ENCODE data around the gene ZMIZ1. TPM values are rescaled to one million over a fixed set of nuclear protein-coding genes. Genes with fewer than 3 reads are reported as not detected.
A peak's percentile ranks its signal among the peaks of the same experiment; 100 is the strongest.

ZMIZ1 gene
- total and polyA plus RNA-seq, 8 donors: 63.1 to 87.2 (median 76.8) TPM

- Histone ChIP-seq H3K4me1 (peaks cover 0 to 10% of the 10 kb centered on the region in 2 donors), H3K36me3 (no peaks in the 10 kb centered on the region), H3K27me3 (no peaks in the 10 kb centered on the region), H3K27ac (no peak overlapping the region), H3K9me3 (no peaks in the 10 kb centered on the region), H3K4me3 (no peak overlapping the region)
- DNase-seq (peak in 1 of 4 donors; percentile 0), ATAC-seq (no peak)
- intact Hi-C loops (cut with DNase I): no loop called here
- TF ChIP-seq CTCF (IDR thresholded peaks at IDR 0.05): no peak
These were observed 42.0 kb upstream of the ZMIZ1 start for GRCh38 chr10:79026806-79027146.

GRCh38 chr10:79027147-79028055, 41.4 kb upstream of the ZMIZ1 start:
- DNase-seq: peak in 1 of 4 donors; percentile 29
- no peak for ATAC-seq

GRCh38 chr10:79028056-79028430, 40.7 kb upstream of the ZMIZ1 start:
- Histone ChIP-seq H3K27ac (no peak overlapping the region), H3K36me3 (no peaks in the 10 kb centered on the region), H3K4me1 (peaks cover 0 to 7% of the 10 kb centered on the region in 2 donors), H3K9me3 (no peaks in the 10 kb centered on the region), H3K4me3 (no peak overlapping the region), H3K27me3 (no peaks in the 10 kb centered on the region)
- intact Hi-C loops (cut with DNase I): no loop called here
- DNase-seq: peak in 1 of 4 donors; percentile 2
- no peak for TF ChIP-seq CTCF (IDR thresholded peaks at IDR 0.05)
- ATAC-seq: no peak

More at GRCh38 chr10:79027147-79028055, 41.4 kb upstream of the ZMIZ1 start:
- Histone ChIP-seq H3K27me3 (no peaks in the 10 kb centered on the region), H3K27ac (no peak overlapping the region), H3K4me1 (peaks cover 0 to 10% of the 10 kb centered on the region in 2 donors), H3K4me3 (no peak overlapping the region), H3K36me3 (no peaks in the 10 kb centered on the region), H3K9me3 (no peaks in the 10 kb centered on the region)
- TF ChIP-seq CTCF (IDR thresholded peaks at IDR 0.05): no peak
- intact Hi-C loops (cut with DNase I): no loop called here

- no peak for TF ChIP-seq CTCF (IDR thresholded peaks at IDR 0.05)
- intact Hi-C loops (cut with DNase I): no loop called here
- Histone ChIP-seq H3K9me3 (no peaks in the 10 kb centered on the region), H3K27me3 (no peaks in the 10 kb centered on the region), H3K4me1 (peaks cover 0 to 2% of the 10 kb centered on the region in 2 donors), H3K4me3 (no peak overlapping the region), H3K27ac (no peak overlapping the region), H3K36me3 (no peaks in the 10 kb centered on the region)
- ATAC-seq (no peak), DNase-seq (peak in 1 of 4 donors; percentile 12)
These were observed 40.2 kb upstream of the ZMIZ1 start for GRCh38 chr10:79028451-79029010.

All from left lung (tissue), 10 donors.